HL-60 (cell line): ENCODE data around the gene TGM2.

Experiments
- GABPA ChIP-seq: IDR thresholded peaks from 2 replicates; pipeline ENCODE4 v1.6.1; 2012; ENCODE audit warnings: low read depth
- POLR2AphosphoS5 ChIP-seq: IDR thresholded peaks from 2 replicates; pipeline ENCODE4 v1.6.1; 2012; ENCODE audit warnings: low read depth
- TF ChIP-seq, protein P1 (sequence below): IDR thresholded peaks from one replicate; pipeline ENCODE4 v1.5.1; 2011; ENCODE audit warnings: low read length, control low read depth, inconsistent platforms; ENCODE audit not compliant: insufficient read depth

GRCh38 chr20:38078084-38078483, 87.0 kb downstream of the TGM2 start:
- TF ChIP-seq, protein P1, sequence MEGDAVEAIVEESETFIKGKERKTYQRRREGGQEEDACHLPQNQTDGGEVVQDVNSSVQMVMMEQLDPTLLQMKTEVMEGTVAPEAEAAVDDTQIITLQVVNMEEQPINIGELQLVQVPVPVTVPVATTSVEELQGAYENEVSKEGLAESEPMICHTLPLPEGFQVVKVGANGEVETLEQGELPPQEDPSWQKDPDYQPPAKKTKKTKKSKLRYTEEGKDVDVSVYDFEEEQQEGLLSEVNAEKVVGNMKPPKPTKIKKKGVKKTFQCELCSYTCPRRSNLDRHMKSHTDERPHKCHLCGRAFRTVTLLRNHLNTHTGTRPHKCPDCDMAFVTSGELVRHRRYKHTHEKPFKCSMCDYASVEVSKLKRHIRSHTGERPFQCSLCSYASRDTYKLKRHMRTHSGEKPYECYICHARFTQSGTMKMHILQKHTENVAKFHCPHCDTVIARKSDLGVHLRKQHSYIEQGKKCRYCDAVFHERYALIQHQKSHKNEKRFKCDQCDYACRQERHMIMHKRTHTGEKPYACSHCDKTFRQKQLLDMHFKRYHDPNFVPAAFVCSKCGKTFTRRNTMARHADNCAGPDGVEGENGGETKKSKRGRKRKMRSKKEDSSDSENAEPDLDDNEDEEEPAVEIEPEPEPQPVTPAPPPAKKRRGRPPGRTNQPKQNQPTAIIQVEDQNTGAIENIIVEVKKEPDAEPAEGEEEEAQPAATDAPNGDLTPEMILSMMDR, result no peak
- TF ChIP-seq GABPA (no peak), POLR2AphosphoS5 (no peak)
